ENCODE data around the gene D2HGDH.
"Not testable (repeated sequence)": the region's sequence is repeated elsewhere in the genome, so short reads cannot be mapped to it uniquely, and the experiment has no call there.

The D2HGDH gene

GRCh38 chr2:241768251-241768711 lies 33.9 kb downstream of the D2HGDH start:
- no peak for DNase-seq (ENCODE audit: low read depth in 2 of 2, low spot score in 1 of 2)

- DNase-seq (ENCODE audit: low read depth in 2 of 2, low spot score in 1 of 2): no peak
Observed at GRCh38 chr2:241768850-241769249, 34.4 kb downstream of the D2HGDH start.

- DNase-seq (ENCODE audit: low read depth in 2 of 2, low spot score in 1 of 2): no peak
Observed at GRCh38 chr2:241769819-241770184, 35.4 kb downstream of the D2HGDH start.

- no peak for DNase-seq (ENCODE audit: low read depth in 2 of 2, low spot score in 1 of 2)
Observed at GRCh38 chr2:241770185-241770935, 35.9 kb downstream of the D2HGDH start.

- no peak for DNase-seq (ENCODE audit: low read depth in 2 of 2, low spot score in 1 of 2)
Observed at GRCh38 chr2:241770936-241771285, 36.5 kb downstream of the D2HGDH start.

- DNase-seq (ENCODE audit: low read depth in 2 of 2, low spot score in 1 of 2): no peak
Observed at GRCh38 chr2:241771286-241772062, 37.0 kb downstream of the D2HGDH start.

GRCh38 chr2:241772063-241772499 lies 37.7 kb downstream of the D2HGDH start:
- no peak for DNase-seq (ENCODE audit: low read depth in 2 of 2, low spot score in 1 of 2)

GRCh38 chr2:241773511-241774418 lies 39.3 kb downstream of the D2HGDH start:
- DNase-seq (ENCODE audit: low read depth in 2 of 2, low spot score in 1 of 2): no peak

- DNase-seq (ENCODE audit: low read depth in 2 of 2, low spot score in 1 of 2): no peak
Observed at GRCh38 chr2:241774419-241775222, 40.2 kb downstream of the D2HGDH start.

GRCh38 chr2:241775223-241776177 lies 41.1 kb downstream of the D2HGDH start:
- DNase-seq (ENCODE audit: low read depth in 2 of 2, low spot score in 1 of 2): no peak

GRCh38 chr2:241776336-241777169 lies 42.1 kb downstream of the D2HGDH start, which contains the start of gene GAL3ST2:
TSS of gene GAL3ST2 (plus strand) at chr2:241776822. CDS start at chr2:241776956, 134 bp downstream.
- no peak for DNase-seq (ENCODE audit: low read depth in 2 of 2, low spot score in 1 of 2)

GRCh38 chr2:241777170-241777685 lies 42.8 kb downstream of the D2HGDH start:
- DNase-seq (ENCODE audit: low read depth in 2 of 2, low spot score in 1 of 2): no peak

- no peak for DNase-seq (ENCODE audit: low read depth in 2 of 2, low spot score in 1 of 2)
Observed at GRCh38 chr2:241777686-241778627, 43.5 kb downstream of the D2HGDH start.

GRCh38 chr2:241780939-241781569 lies 46.6 kb downstream of the D2HGDH start:
- DNase-seq (ENCODE audit: low read depth in 2 of 2, low spot score in 1 of 2): no peak

- DNase-seq (ENCODE audit: low read depth in 2 of 2, low spot score in 1 of 2): not testable (repeated sequence)
Observed at GRCh38 chr2:241782053-241782452, 47.6 kb downstream of the D2HGDH start.

GRCh38 chr2:241788135-241788534 lies 53.7 kb downstream of the D2HGDH start:
- no peak for DNase-seq (ENCODE audit: low read depth in 2 of 2, low spot score in 1 of 2)

GRCh38 chr2:241788572-241788971 lies 54.1 kb downstream of the D2HGDH start:
- DNase-seq (ENCODE audit: low read depth in 2 of 2, low spot score in 1 of 2): no peak

Measured in stimulated activated CD8-positive, alpha-beta memory T cell treated with anti-CD3 and anti-CD28 coated beads, Interleukin-4, amount 100 ng/mL, for 1 hour (primary cell).